ENCODE measurements around the gene ATG3. TPM values are rescaled to one million over a fixed set of nuclear protein-coding genes. Genes with fewer than 3 reads are reported as not detected.

Gene ATG3
- total and polyA plus RNA-seq, 9 of the 15 experiments (the other 6 are each of a cell fraction or from before 2014, with no cell fraction given): 48.7 to 107 (median 64.7) TPM

- no peak for FAIRE-seq
- no peak for DNase-seq (ENCODE audit: extremely low read depth in 1 of 4, low spot score in 3 of 4)
- Histone ChIP-seq H4K20me1 (replicated peaks; ENCODE audit: control insufficient read depth, insufficient read depth, low read length) (no peaks in the 10 kb centered on the region), H3K9ac (ENCODE audit: insufficient read depth in 1 of 2, low read depth in 2 of 2, low read length in 2 of 2) (no peak overlapping the region), H3K27ac (ENCODE audit: extremely low read depth, low read depth, low read length) (no peak overlapping the region), H3K4me3 (no peak overlapping the region), H2AFZ (ENCODE audit: low read depth, low read length) (no peak overlapping the region), H3K79me2 (ENCODE audit: control insufficient read depth, insufficient read depth, low read length) (peaks cover 71% of the 10 kb centered on the region), H3K27me3 (ENCODE audit: control insufficient read depth in 2 of 2, insufficient read depth in 2 of 2, low read length in 2 of 2) (no peaks in the 10 kb centered on the region), H3K4me2 (ENCODE audit: insufficient read depth, low read length) (no peak overlapping the region), H3K9me3 (replicated peaks; ENCODE audit: control insufficient read depth, insufficient read depth, low read depth, low read length) (no peaks in the 10 kb centered on the region), H3K36me3 (ENCODE audit: control insufficient read depth, insufficient read depth, low read length) (peaks cover 25% of the 10 kb centered on the region; the same call in 1 of the 3 replicates), H3K9me1 (ENCODE audit: control insufficient read depth, insufficient read depth, low read length) (no peaks in the 10 kb centered on the region), H3K4me1 (replicated peaks in 1 of 2; ENCODE audit: control insufficient read depth in 2 of 2, insufficient read depth in 2 of 2, low read length in 2 of 2) (peaks cover 0 to under 1% of the 10 kb centered on the region in 2 experiments; a peak in 1 of 5 replicates)
- intact Hi-C loops (cut with micrococcal nuclease) (no loop called here), in situ Hi-C loops (cut with MboI) (no loop called here)
- 67% methylated on average over 1 of the region's 1 CpG for WGBS (ENCODE audit: insufficient coverage, low coverage, missing lambda C conversion rate)
- CTCF ChIA-PET (ENCODE audit: low intra/inter-chr PET ratio): no interaction called here
- no peak for ATAC-seq
- POLR2A ChIA-PET: no interaction called here
- BruUV-seq (replicated peaks): no TSS peak
- no peak for TF ChIP-seq XRCC3 (IDR thresholded peaks at IDR 0.05)
- no peak for TF ChIP-seq KDM1A (IDR thresholded peaks at IDR 0.05)
- TF ChIP-seq ZNF561 (CRISPR knock-in tag; conservative IDR thresholded peaks at IDR 0.05): no peak
- no peak for TF ChIP-seq MAZ (CRISPR knock-in tag; conservative IDR thresholded peaks at IDR 0.05 in 1 of 2, IDR thresholded peaks at IDR 0.05 in 1 of 2)
- no peak for TF ChIP-seq KLF10 (CRISPR knock-in tag; IDR thresholded peaks at IDR 0.05)
- no peak for TF ChIP-seq BHLHE40 (IDR thresholded peaks at IDR 0.05; ENCODE audit: low read length)
- no peak for TF ChIP-seq HMBOX1 (IDR thresholded peaks at IDR 0.05)
- no peak for TF ChIP-seq HDGF (IDR thresholded peaks at IDR 0.05)
- TF ChIP-seq HEY1 (CRISPR knock-in tag; IDR thresholded peaks at IDR 0.05; ENCODE audit: borderline replicate concordance): no peak
Observed at GRCh38 chr3:112557976-112558375, 3.8 kb downstream of the ATG3 start.
